ENCODE results near the gene DNAH2.

GRCh38 chr17:7767405-7768021, 50.0 kb downstream of the DNAH2 start:
- TF ChIP-seq CTCF (IDR thresholded peaks at IDR 0.05) (no peak), EP300 (IDR thresholded peaks at IDR 0.05) (no peak), POLR2A (IDR thresholded peaks at IDR 0.05) (no peak)

Data from sigmoid colon (tissue), 4 donors.